ENCODE results near the gene PSMG3.
A peak's percentile ranks its signal among the peaks of the same experiment; 100 is the strongest.
"Not testable (repeated sequence)": the region's sequence is repeated elsewhere in the genome, so short reads cannot be mapped to it uniquely, and the experiment has no call there.

Gene PSMG3

GRCh38 chr7:1591876-1592275 is 22.0 kb upstream of the PSMG3 start:
- Mint-ChIP-seq H3K36me3 (peaks cover 0 to 11% of the 10 kb centered on the region in 2 donors), H3K9me3 (peaks cover 6 to 7% of the 10 kb centered on the region in 2 donors), H3K27ac (peak overlapping the region; percentile 65), H3K4me3 (peak overlapping the region; percentile 66 to 75), H3K27me3 (peaks cover 16 to 18% of the 10 kb centered on the region in 2 donors), H3K4me1 (peaks cover 28 to 35% of the 10 kb centered on the region in 2 donors)
- DNase-seq (no peak), ATAC-seq (replicated peaks) (peak; percentile 44 to 48)

- Mint-ChIP-seq H3K27ac (peak overlapping the region; percentile 65), H3K4me1 (peaks cover 28 to 35% of the 10 kb centered on the region in 2 donors), H3K36me3 (peaks cover 0 to 11% of the 10 kb centered on the region in 2 donors), H3K9me3 (peaks cover 6 to 7% of the 10 kb centered on the region in 2 donors), H3K4me3 (peak overlapping the region; percentile 66 to 75), H3K27me3 (peaks cover 16 to 18% of the 10 kb centered on the region in 2 donors)
- DNase-seq (no peak), ATAC-seq (replicated peaks) (peak; percentile 1 to 5)
Measured at GRCh38 chr7:1591396-1591795, 21.6 kb upstream of the PSMG3 start.

- H3K4me1 Mint-ChIP-seq = peaks cover 28 to 35% of the 10 kb centered on the region in 2 donors
- peaks cover 6 to 7% of the 10 kb centered on the region in 2 donors for H3K9me3 Mint-ChIP-seq
- H3K36me3 Mint-ChIP-seq = peaks cover 0 to 11% of the 10 kb centered on the region in 2 donors
- ATAC-seq (replicated peaks) = peak; percentile 31 to 56
- peak overlapping the region; percentile 66 to 75 for H3K4me3 Mint-ChIP-seq
- peak; percentile 30 for DNase-seq
- peaks cover 16 to 18% of the 10 kb centered on the region in 2 donors for H3K27me3 Mint-ChIP-seq
- H3K27ac Mint-ChIP-seq = peak overlapping the region; percentile 65
Measured at GRCh38 chr7:1590887-1591286, 21.1 kb upstream of the PSMG3 start.

GRCh38 chr7:1590476-1590875 is 20.6 kb upstream of the PSMG3 start:
- ATAC-seq (replicated peaks) (no peak), DNase-seq (no peak)
- H3K4me1 Mint-ChIP-seq = peaks cover 28 to 35% of the 10 kb centered on the region in 2 donors
- peak overlapping the region in 1 of 2 donors; percentile 35 for H3K4me3 Mint-ChIP-seq
- peaks cover 6 to 7% of the 10 kb centered on the region in 2 donors for H3K9me3 Mint-ChIP-seq
- H3K27ac Mint-ChIP-seq = peak overlapping the region; percentile 38
- H3K27me3 Mint-ChIP-seq = peaks cover 16 to 18% of the 10 kb centered on the region in 2 donors
- H3K36me3 Mint-ChIP-seq = peaks cover 0 to 11% of the 10 kb centered on the region in 2 donors

- Mint-ChIP-seq H3K9me3 (peaks cover 0 to 5% of the 10 kb centered on the region in 2 donors), H3K36me3 (peaks cover 2 to 16% of the 10 kb centered on the region in 2 donors), H3K4me1 (peaks cover 31 to 35% of the 10 kb centered on the region in 2 donors), H3K4me3 (no peak overlapping the region), H3K27me3 (peaks cover 10 to 16% of the 10 kb centered on the region in 2 donors), H3K27ac (no peak overlapping the region)
- no peak for ATAC-seq (replicated peaks)
- DNase-seq = no peak
Measured at GRCh38 chr7:1588978-1589377, 19.1 kb upstream of the PSMG3 start.

GRCh38 chr7:1587738-1588137 is 17.9 kb upstream of the PSMG3 start:
- no peak overlapping the region for H3K27ac Mint-ChIP-seq
- DNase-seq = no peak
- ATAC-seq (replicated peaks) = no peak
- peaks cover 2 to 16% of the 10 kb centered on the region in 2 donors for H3K36me3 Mint-ChIP-seq
- peaks cover 0 to 5% of the 10 kb centered on the region in 2 donors for H3K9me3 Mint-ChIP-seq
- H3K4me3 Mint-ChIP-seq = no peak overlapping the region
- peaks cover 25 to 27% of the 10 kb centered on the region in 2 donors for H3K4me1 Mint-ChIP-seq
- peaks cover 10 to 16% of the 10 kb centered on the region in 2 donors for H3K27me3 Mint-ChIP-seq

- ATAC-seq (replicated peaks) (no peak), DNase-seq (no peak)
- Mint-ChIP-seq H3K4me1 (peaks cover 20% of the 10 kb centered on the region in 2 donors), H3K9me3 (peaks cover 0 to 5% of the 10 kb centered on the region in 2 donors), H3K27ac (no peak overlapping the region), H3K4me3 (no peak overlapping the region), H3K36me3 (peaks cover 2 to 16% of the 10 kb centered on the region in 2 donors), H3K27me3 (peaks cover 10 to 16% of the 10 kb centered on the region in 2 donors)
Measured at GRCh38 chr7:1586827-1587705, 17.2 kb upstream of the PSMG3 start.

- Mint-ChIP-seq H3K27ac (no peak overlapping the region), H3K36me3 (peaks cover 3 to 16% of the 10 kb centered on the region in 2 donors), H3K4me1 (peaks cover 12 to 14% of the 10 kb centered on the region in 2 donors), H3K9me3 (peaks cover 0 to 5% of the 10 kb centered on the region in 2 donors), H3K4me3 (no peak overlapping the region), H3K27me3 (peaks cover 4 to 10% of the 10 kb centered on the region in 2 donors)
- DNase-seq = no peak
- no peak for ATAC-seq (replicated peaks)
Measured at GRCh38 chr7:1586126-1586826, 16.4 kb upstream of the PSMG3 start.

GRCh38 chr7:1585142-1585981 is 15.5 kb upstream of the PSMG3 start:
- Mint-ChIP-seq H3K4me3 (no peak overlapping the region), H3K36me3 (peaks cover 3 to 16% of the 10 kb centered on the region in 2 donors), H3K27me3 (peaks cover 0 to 9% of the 10 kb centered on the region in 2 donors), H3K4me1 (peaks cover 4 to 5% of the 10 kb centered on the region in 2 donors), H3K9me3 (peaks cover 0 to 5% of the 10 kb centered on the region in 2 donors), H3K27ac (peak overlapping the region; percentile 59)
- ATAC-seq (replicated peaks) = no peak
- DNase-seq = no peak

- H3K27me3 Mint-ChIP-seq = peaks cover 0 to 9% of the 10 kb centered on the region in 2 donors
- DNase-seq = no peak
- H3K36me3 Mint-ChIP-seq = peaks cover 3 to 16% of the 10 kb centered on the region in 2 donors
- ATAC-seq (replicated peaks) = no peak
- H3K27ac Mint-ChIP-seq = no peak overlapping the region
- peaks cover 0 to 5% of the 10 kb centered on the region in 2 donors for H3K9me3 Mint-ChIP-seq
- H3K4me1 Mint-ChIP-seq = peaks cover 8 to 10% of the 10 kb centered on the region in 2 donors
- H3K4me3 Mint-ChIP-seq = no peak overlapping the region
Measured at GRCh38 chr7:1584700-1585099, 14.9 kb upstream of the PSMG3 start.

GRCh38 chr7:1583241-1583930 is 13.6 kb upstream of the PSMG3 start:
- ATAC-seq (replicated peaks); H3K27me3 Mint-ChIP-seq; H3K27ac Mint-ChIP-seq; H3K9me3 Mint-ChIP-seq; DNase-seq; H3K4me3 Mint-ChIP-seq: not testable (repeated sequence)
- Mint-ChIP-seq H3K36me3 (peaks cover 7 to 14% of the 10 kb centered on the region in 2 donors), H3K4me1 (peaks cover 14 to 20% of the 10 kb centered on the region in 2 donors)

GRCh38 chr7:1580422-1581030 is 10.7 kb upstream of the PSMG3 start:
- H3K27ac Mint-ChIP-seq = no peak overlapping the region
- H3K4me3 Mint-ChIP-seq = no peak overlapping the region
- no peaks in the 10 kb centered on the region for H3K27me3 Mint-ChIP-seq
- peaks cover 15 to 20% of the 10 kb centered on the region in 2 donors for H3K4me1 Mint-ChIP-seq
- ATAC-seq (replicated peaks) (no peak), DNase-seq (no peak)
- H3K36me3 Mint-ChIP-seq = peaks cover 7 to 9% of the 10 kb centered on the region in 2 donors
- peaks cover 0 to 3% of the 10 kb centered on the region in 2 donors for H3K9me3 Mint-ChIP-seq

Data from stimulated activated naive B cell treated with anti-CD40 and anti-IgM and Interleukin-4, amounts not matched to agents 10 μg/mL and 1 μg/mL and 100 μg/mL, for 72 hours (primary cell).